HL-60 (cell line): ENCODE results near the gene ARHGEF7.
A peak's percentile ranks its signal among the peaks of the same experiment; 100 is the strongest.

Source experiments
- DNase-seq, 2 experiments: peaks; one replicate each; pipeline ENCODE4 v3.0.0-alpha.2; 2010 to 2020; ENCODE audit warnings: low read depth in 1 of 2, low spot score in 1 of 2
- H3K27ac ChIP-seq: fragments of 250-450 bp; sonication (Bioruptor Pico); replicated peaks from 2 replicates; pipeline ENCODE4 v1.5.1; 2020; ENCODE audit warnings: mild to moderate bottlenecking, moderate library complexity
- H3K27me3 ChIP-seq: fragments of 250-450 bp; sonication (Bioruptor Pico); 2 replicates; pipeline ENCODE4 v1.5.1; 2021; ENCODE audit warnings: mild to moderate bottlenecking, moderate library complexity; ENCODE audit not compliant: insufficient read depth, poor library complexity, severe bottlenecking
- H3K4me3 ChIP-seq: replicated peaks from 2 replicates; pipeline ENCODE4 v1.5.1; 2011; ENCODE audit warnings: mild to moderate bottlenecking, control low read depth, low read length; ENCODE audit not compliant: insufficient read depth
- CTCF ChIP-seq: IDR thresholded peaks from one replicate; pipeline ENCODE4 v1.5.1; 2011; ENCODE audit warnings: low read length, control low read depth, inconsistent platforms; ENCODE audit not compliant: insufficient read depth
- GABPA ChIP-seq: IDR thresholded peaks from 2 replicates; pipeline ENCODE4 v1.6.1; 2012; ENCODE audit warnings: low read depth
- POLR2AphosphoS5 ChIP-seq: IDR thresholded peaks from 2 replicates; pipeline ENCODE4 v1.6.1; 2012; ENCODE audit warnings: low read depth
- SPI1 ChIP-seq: IDR thresholded peaks from 2 replicates; pipeline ENCODE4 v1.6.1; 2012; ENCODE audit warnings: low read depth, mild to moderate bottlenecking, borderline replicate concordance
- TF ChIP-seq, protein P1 (sequence below): IDR thresholded peaks from 2 replicates; pipeline ENCODE4 v1.6.1; 2012; ENCODE audit warnings: low read depth; ENCODE audit not compliant: insufficient replicate concordance

Gene ARHGEF7

DNA sequence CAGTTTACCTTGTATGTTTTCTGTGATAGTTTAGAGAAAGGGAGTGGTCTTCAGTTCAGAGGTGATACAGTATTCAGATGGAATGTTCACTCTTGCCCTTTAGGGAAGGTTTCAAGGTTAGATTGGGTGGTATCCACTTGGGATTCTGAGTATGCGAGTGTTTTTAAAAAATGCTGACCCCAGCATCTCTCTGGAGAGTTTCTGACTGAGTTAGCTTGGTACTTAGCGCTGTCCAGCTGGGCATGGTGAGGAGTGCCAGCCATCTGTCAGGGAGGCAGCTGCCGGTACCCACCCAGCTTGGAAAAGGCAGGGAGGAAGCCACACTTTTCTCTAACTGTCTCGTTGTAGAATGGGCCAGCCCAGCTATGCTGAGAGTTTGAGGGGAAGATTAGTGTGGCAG, 63.3 kb downstream of the ARHGEF7 start:
- TF ChIP-seq, protein P1, sequence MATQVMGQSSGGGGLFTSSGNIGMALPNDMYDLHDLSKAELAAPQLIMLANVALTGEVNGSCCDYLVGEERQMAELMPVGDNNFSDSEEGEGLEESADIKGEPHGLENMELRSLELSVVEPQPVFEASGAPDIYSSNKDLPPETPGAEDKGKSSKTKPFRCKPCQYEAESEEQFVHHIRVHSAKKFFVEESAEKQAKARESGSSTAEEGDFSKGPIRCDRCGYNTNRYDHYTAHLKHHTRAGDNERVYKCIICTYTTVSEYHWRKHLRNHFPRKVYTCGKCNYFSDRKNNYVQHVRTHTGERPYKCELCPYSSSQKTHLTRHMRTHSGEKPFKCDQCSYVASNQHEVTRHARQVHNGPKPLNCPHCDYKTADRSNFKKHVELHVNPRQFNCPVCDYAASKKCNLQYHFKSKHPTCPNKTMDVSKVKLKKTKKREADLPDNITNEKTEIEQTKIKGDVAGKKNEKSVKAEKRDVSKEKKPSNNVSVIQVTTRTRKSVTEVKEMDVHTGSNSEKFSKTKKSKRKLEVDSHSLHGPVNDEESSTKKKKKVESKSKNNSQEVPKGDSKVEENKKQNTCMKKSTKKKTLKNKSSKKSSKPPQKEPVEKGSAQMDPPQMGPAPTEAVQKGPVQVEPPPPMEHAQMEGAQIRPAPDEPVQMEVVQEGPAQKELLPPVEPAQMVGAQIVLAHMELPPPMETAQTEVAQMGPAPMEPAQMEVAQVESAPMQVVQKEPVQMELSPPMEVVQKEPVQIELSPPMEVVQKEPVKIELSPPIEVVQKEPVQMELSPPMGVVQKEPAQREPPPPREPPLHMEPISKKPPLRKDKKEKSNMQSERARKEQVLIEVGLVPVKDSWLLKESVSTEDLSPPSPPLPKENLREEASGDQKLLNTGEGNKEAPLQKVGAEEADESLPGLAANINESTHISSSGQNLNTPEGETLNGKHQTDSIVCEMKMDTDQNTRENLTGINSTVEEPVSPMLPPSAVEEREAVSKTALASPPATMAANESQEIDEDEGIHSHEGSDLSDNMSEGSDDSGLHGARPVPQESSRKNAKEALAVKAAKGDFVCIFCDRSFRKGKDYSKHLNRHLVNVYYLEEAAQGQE, result no peak
- TF ChIP-seq CTCF (no peak), SPI1 (no peak), POLR2AphosphoS5 (no peak), GABPA (no peak)
- no peak for DNase-seq
- H3K27me3 ChIP-seq, result no peaks in the 10 kb centered on the region
- H3K4me3 ChIP-seq, result no peak overlapping the region
- H3K27ac ChIP-seq, result no peak overlapping the region

GRCh38 chr13:111179908-111180760, 65.0 kb downstream of the ARHGEF7 start:
- H3K27me3 ChIP-seq, result no peaks in the 10 kb centered on the region
- no peak overlapping the region for H3K4me3 ChIP-seq
- DNase-seq, result peak in 1 of 2 experiments; percentile 53
- TF ChIP-seq POLR2AphosphoS5, result no peak
- no peak for TF ChIP-seq CTCF
- 0 out of 2 replicates have a peak overlapping the region, but pooled peaks have one; percentile 4 for H3K27ac ChIP-seq

GRCh38 chr13:111181977-111182376, 66.9 kb downstream of the ARHGEF7 start:
- Histone ChIP-seq H3K4me3 (no peak overlapping the region), H3K27me3 (no peaks in the 10 kb centered on the region), H3K27ac (no peak overlapping the region)
- DNase-seq, result no peak
- TF ChIP-seq CTCF (no peak), POLR2AphosphoS5 (no peak)

- no peak for TF ChIP-seq POLR2AphosphoS5
- TF ChIP-seq SPI1, result no peak
- TF ChIP-seq, protein P1, result no peak
- no peak for TF ChIP-seq CTCF
- no peak for TF ChIP-seq GABPA
- no peak for DNase-seq
- no peak overlapping the region for H3K27ac ChIP-seq
Measured at GRCh38 chr13:111183087-111183645, 68.1 kb downstream of the ARHGEF7 start.

More at GRCh38 chr13:111183087-111183645, 68.1 kb downstream of the ARHGEF7 start:
- no peaks in the 10 kb centered on the region for H3K27me3 ChIP-seq
- H3K4me3 ChIP-seq, result no peak overlapping the region
